GM19438 (cell line): ENCODE results near the gene LRRC72.
"Not testable (repeated sequence)": the region's sequence is repeated elsewhere in the genome, so short reads cannot be mapped to it uniquely, and the experiment has no call there.

Source experiments
- ATAC-seq: cut with Tn5 transposase; IDR thresholded peaks from one replicate; pipeline ENCODE4 v1.9.1; 2021; ENCODE audit warnings: low read depth; ENCODE audit not compliant: unreplicated experiment

The LRRC72 gene

DNA sequence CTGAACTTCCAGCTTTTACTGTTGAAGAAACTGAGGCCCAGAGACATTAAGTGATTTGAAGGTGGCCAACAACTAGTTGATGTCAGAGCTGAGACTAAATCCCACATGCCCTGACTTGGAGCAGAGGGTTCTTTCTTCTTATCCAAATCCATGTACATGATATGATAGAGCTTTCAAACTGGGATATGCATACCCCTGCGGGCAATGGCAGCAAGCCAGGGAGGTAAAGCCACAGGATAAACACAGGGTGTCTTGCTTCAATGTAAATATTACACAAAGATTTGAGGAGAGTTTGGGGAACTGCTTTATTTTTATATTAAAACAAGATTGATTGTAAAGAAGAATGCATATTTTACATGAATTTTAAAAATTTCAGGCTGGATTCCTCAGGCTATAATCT is 2.3 kb upstream of the LRRC72 start:
- ATAC-seq, result no peak

GRCh38 chr7:16528520-16528919 is 1.9 kb downstream of the LRRC72 start:
- no peak for ATAC-seq

DNA sequence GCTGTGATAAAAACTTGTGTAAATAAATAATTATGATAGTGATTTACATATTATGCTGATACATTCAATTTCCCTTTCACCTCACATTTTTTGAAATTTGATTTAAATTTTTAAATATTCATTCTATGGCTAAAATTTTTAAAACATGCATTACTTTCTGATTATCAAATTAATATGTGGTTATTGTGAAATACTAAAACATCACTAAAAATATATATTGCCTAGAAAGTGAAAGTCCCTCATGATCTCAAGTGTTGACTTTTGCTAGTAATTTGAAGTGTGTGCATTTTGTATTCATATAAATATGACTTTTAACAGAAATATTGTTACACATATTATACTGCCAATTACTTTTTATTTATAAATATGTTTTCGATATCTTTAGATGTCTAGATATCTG is 3.1 kb downstream of the LRRC72 start:
- ATAC-seq, result no peak

GRCh38 chr7:16531707-16532106 is 5.1 kb downstream of the LRRC72 start:
- ATAC-seq, result no peak

DNA sequence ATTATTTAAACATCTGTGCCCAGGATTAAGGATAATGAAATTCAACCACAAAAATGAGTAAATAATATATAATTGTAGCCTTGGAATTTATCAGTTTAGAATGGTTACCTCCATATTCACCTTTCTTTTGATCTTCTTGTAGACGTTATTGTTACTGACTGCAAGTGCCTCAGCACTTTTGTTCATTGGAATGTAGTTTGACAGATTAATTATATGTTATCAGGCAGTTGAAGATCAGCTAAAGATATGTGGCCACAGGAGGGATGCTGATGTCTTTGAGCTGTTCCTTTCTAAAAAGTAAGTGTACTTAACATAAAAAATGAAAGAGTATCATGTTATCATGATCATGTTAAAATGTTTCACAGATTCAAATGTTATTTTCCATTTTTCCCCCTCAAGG is 5.6 kb downstream of the LRRC72 start:
- no peak for ATAC-seq

- no peak for ATAC-seq
Observed at GRCh38 chr7:16535500-16535899, 8.9 kb downstream of the LRRC72 start.

DNA sequence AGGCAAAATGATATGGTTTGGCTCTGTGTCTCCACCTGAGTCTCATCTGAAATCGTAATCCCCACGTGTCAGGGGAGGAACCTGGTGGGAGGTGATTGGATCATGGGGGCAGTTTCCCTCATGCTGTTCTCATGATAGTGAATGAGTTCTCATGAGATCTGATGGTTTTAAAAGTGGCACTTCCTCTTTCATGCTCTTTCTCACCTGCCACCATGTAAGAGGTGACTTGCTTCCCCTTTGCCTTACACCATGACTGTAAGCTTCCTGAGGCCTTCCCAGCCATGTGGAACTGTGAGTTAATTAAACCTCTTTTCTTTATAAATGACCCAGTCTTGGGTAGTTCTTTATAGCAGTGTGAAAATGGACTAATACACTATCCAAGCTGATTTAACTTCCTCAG is 13.9 kb downstream of the LRRC72 start:
- ATAC-seq, result not testable (repeated sequence)

DNA sequence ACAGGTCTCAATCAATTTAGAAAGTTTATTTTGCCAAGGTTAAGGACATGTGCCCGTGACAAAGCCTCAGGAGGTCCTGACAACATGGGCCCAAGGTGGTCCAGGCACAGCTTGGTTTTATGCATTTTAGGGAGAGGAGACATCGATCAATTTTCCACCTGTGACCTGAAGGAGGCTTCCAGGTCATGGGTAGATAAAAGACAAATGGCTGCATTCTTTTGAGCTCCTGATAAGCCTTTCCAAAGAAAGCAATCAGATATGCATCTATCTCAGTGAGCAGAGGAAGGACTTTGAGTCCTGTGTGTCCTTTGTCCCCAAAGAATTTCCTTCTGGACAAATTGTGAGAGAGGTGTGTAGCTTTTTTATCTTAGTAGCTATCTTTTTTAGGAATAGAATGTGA is 15.8 kb downstream of the LRRC72 start:
- no peak for ATAC-seq

GRCh38 chr7:16543456-16543855 is 16.8 kb downstream of the LRRC72 start:
- no peak for ATAC-seq

DNA sequence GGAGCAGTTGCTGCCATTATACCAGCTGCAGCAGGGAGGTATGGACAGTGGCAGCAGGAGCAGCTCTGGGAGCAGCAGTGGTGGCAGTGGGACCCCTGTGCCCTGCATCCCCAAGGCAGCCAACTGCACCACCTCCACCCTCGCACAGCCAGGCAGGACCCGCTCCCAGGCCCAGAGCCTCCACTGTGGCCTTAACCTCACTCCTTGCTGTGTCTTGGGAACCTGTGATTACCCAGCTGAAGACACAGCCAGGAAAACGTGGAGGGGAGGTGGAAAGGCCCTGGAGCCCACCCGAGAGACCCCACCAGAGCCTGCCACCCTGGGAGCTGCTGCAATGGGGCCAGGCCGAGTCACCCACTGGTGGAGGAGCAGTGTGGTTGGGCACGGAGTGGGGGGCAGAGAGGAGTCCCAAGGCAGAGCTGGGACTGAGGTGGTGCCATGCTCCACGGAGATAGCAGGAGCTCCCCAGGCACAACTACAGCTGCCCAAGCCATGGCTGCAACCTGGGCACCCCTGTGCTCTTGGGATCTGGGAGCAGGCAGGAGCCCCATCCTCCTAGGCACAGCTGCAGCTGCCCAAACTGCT is 20.4 kb downstream of the LRRC72 start:
- no peak for ATAC-seq

DNA sequence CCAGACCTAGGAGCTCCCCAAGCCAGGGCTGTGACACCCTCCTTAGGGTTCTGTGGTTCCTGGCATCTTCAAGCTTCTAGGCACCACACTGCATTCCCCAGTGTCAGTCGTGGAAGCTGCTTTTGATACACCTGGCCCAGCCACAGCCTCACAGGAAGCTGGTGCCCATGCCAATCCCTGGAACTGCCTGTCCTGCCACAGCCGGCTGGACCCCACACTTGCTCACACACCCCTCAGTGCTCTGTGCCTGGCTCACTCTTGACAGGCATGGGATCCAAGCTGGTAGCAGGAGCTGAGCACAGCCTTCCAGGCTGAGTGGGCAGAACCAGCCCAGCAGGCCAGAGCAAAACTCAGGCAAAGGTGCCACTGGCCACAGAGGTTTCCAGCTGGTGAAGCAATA is 21.8 kb downstream of the LRRC72 start:
- ATAC-seq, result no peak

- ATAC-seq, result no peak
Observed at GRCh38 chr7:16550671-16551070, 24.0 kb downstream of the LRRC72 start.

GRCh38 chr7:16554518-16555236 is 28.1 kb downstream of the LRRC72 start:
- ATAC-seq, result no peak

- no peak for ATAC-seq
Observed at GRCh38 chr7:16556359-16556758, 29.7 kb downstream of the LRRC72 start.

DNA sequence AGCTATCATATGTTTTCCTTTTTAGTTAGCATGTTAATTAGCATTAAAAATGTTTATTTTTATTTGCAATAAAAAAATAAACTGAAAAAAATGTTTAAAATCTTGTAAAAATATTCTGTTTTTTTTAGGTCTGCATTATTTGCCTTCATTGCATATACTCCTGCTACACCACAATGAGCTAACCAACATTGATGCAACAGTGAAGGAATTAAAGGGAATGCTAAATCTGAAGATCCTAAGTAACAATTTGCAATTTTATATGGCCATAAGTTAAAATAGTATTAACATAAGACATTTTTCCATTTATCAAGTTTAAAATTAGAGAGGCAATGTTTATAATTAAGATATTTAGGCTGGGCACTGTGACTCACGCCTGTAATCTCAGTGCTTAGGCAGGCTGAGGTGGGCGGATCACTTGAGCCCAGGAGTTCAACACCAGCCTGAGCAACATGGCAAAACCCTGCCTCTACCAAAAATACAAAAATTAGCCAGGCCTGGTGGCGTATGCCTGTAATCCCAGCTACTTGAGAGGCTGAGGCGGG is 32.2 kb downstream of the LRRC72 start:
- ATAC-seq, result no peak

GRCh38 chr7:16559497-16560179 is 33.0 kb downstream of the LRRC72 start:
- ATAC-seq, result no peak

GRCh38 chr7:16561943-16562342 is 35.3 kb downstream of the LRRC72 start:
- no peak for ATAC-seq

DNA sequence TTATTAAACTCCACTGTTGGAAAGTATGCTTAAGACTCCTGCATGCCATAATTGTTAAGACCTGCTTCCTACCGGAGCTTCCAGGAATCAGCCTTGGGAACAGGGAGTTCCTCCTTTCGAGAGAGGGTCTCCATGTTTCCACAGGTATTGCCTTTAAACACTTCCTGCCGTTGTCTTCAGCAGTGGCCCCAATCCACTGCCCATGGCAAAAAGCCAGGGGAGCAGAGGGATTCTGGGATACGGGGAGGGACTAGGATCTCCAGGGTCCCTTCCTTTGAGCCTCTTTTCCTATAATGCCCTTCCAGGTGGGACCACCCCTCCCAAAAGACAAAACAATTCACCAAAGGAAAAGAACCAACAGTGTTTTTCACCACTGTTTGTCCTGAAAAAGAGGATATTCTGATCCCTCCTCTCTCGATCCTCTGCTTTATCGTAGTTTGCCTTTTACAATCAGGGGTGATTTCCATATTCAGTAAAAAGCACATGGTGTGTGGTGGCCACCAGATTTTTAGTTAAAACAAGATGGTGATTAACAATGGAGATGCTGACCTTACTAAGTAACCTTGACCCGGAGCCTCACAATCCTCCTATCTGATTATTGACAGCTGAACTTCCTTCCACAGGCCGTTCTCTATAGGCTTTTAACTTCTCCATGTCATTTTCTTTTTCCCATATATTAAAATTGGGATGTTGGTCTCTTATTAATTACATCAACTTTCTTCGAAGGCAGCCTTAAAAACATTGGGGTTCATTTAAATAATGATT is 36.0 kb downstream of the LRRC72 start:
- no peak for ATAC-seq

DNA sequence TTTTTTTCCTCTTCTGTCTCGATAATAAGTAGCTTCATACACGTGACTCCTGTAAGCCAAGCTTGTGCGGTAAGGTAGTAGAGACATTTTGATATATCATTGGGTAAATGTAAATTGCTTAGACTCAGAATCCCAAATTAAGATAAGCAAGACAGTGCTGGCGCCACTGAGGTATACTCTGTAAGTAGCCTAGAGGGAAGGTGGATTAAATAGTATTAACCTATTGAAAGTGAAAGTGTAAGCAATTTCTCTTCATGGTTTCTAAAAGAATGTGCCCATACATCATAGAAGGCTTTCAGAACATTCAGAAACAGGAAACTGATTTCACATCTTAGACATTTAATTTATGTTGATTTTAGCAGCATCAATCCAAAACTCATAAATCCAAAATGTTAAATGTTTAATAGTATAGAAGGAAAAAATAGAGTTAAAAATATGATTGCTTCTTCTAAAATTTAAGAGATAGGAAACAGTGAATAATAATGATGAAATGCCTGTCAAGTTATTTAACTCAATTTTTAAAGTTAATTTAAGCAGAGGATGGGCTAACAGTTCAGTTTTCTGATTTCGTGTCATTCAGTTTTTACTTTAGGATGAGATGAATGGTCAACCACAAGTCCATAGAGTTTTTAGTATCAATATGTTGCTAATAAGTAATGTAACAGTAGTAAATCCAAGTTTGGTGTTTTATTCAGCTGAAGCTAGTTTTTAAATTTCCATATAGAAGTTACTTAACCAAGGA is 36.8 kb downstream of the LRRC72 start:
- peak; percentile 77 for ATAC-seq

- no peak for ATAC-seq
Observed at GRCh38 chr7:16564023-16564380, 37.4 kb downstream of the LRRC72 start.
